GM18502 (cell line): ENCODE measurements around the gene REN.

Experiments used
- ATAC-seq: cut with Tn5 transposase; IDR thresholded peaks from one replicate; pipeline ENCODE4 v1.9.1; 2021; ENCODE audit warnings: mild to moderate bottlenecking; ENCODE audit not compliant: unreplicated experiment, poor library complexity

The REN gene

GRCh38 chr1:204112876-204113730, 53.0 kb downstream of the REN start:
- no peak for ATAC-seq

- no peak for ATAC-seq
Observed at GRCh38 chr1:204110894-204111633, 55.1 kb downstream of the REN start.

GRCh38 chr1:204108312-204109141, 57.6 kb downstream of the REN start:
- no peak for ATAC-seq

GRCh38 chr1:204107892-204108291, 58.2 kb downstream of the REN start:
- ATAC-seq, result no peak

GRCh38 chr1:204106825-204107224, 59.3 kb downstream of the REN start:
- ATAC-seq, result no peak

GRCh38 chr1:204105131-204105515, 61.0 kb downstream of the REN start:
- no peak for ATAC-seq
